Activated CD8-positive, alpha-beta memory T cell treated with anti-CD3 and anti-CD28 coated beads, Interleukin-2, amount 50 U/mL, for 1 hour (primary cell): ENCODE data around the gene GLUL.
"Not testable (repeated sequence)": the region's sequence is repeated elsewhere in the genome, so short reads cannot be mapped to it uniquely, and the experiment has no call there.

Source experiments
- DNase-seq: peaks from one replicate; pipeline ENCODE4 v3.0.0-alpha.2; 2020; ENCODE audit errors: extremely low read depth

GLUL gene

GRCh38 chr1:182394055-182394775 is 2.6 kb upstream of the GLUL start:
- DNase-seq = no peak

DNA sequence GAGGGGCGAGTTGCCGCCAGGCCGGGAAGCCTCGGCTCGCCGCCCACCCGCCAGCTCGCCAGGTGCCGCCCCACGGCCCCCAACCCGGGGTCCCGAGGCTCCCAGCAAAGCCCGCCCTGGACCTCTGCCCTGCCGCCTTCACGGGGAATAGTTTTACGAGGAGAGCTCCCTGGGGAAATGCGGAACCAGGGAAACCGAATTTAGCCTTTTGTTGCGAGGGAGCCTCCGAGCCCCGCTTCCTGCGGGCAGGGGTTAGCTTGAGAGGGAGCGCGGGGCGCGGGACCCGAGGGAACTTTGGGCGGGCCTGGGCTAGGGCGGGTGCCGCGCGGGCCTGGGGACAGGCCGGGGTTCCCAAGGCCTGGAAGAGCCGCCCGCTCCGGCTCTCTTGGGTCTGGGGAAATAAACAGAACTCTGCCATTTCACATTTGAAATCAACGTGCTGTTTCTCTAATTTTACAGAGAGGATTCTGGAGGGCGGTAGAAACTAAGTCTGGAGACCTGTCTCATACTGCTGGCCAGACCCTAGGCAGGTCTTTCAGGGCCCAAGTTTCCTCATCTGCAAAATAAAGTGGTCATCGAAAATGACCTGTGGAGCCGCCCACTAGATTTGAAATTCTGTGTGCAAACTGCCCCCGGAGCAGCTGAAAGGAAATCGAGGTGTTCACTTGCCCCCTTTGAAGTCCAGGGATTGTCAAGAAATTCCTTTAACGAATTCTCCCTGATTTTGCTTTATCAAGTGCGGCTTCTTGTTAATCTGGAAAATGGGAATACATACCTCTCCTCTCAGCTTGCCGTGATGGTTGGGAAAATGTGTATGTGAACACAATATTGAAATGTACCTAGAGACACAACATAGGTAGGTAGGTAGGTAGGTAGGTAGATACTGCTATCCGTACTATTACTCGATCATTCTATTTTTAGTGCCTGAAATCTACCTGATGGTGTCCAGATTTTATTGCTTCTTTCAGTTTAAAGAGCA is 749 bp upstream of the GLUL start:
- DNase-seq = no peak

GRCh38 chr1:182391028-182391361 is 595 bp downstream of the GLUL start:
- DNase-seq = no peak

DNA sequence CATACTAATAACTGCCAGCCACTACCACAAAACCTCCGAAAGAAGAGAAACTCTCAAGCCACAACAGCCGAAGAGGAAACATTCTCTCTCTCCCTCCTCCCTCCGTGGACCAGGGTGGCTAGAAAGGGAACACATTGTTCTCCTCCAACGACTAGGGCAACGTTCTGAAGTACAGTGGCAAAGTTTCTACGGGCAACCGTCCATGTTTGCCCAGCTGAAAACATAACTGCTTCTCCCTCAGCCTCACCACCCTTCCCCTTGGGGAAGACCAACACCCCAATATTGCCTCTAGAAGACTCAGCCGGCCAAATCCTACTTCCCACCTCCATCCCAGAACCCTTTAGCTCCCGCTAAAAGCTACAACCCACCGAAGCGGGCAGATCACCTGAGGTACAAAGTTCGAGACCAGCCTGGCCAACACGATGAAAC is 2.0 kb downstream of the GLUL start:
- DNase-seq = no peak

- DNase-seq = no peak
Observed at GRCh38 chr1:182388392-182389134, 3.0 kb downstream of the GLUL start.

- no peak for DNase-seq
Observed at GRCh38 chr1:182387566-182387965, 4.0 kb downstream of the GLUL start.

DNA sequence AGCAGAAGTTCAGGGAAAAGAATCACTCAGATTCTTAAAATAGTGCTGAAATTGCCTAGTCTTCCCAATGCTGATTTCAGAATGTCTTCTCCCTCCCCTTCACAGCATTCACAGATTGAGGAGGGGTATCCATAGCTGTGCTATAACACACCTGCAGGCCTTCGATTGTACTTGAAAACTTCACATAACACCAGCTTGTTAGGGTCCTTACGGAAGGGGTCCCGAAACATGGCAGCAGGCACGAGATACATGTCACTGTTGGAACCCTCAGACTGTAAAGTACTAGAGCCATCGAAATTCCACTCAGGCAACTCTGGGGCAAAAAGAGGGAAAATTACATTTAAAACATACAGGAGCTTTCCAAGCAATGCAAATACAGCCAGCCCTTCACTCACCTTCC is 4.6 kb downstream of the GLUL start:
- no peak for DNase-seq

DNA sequence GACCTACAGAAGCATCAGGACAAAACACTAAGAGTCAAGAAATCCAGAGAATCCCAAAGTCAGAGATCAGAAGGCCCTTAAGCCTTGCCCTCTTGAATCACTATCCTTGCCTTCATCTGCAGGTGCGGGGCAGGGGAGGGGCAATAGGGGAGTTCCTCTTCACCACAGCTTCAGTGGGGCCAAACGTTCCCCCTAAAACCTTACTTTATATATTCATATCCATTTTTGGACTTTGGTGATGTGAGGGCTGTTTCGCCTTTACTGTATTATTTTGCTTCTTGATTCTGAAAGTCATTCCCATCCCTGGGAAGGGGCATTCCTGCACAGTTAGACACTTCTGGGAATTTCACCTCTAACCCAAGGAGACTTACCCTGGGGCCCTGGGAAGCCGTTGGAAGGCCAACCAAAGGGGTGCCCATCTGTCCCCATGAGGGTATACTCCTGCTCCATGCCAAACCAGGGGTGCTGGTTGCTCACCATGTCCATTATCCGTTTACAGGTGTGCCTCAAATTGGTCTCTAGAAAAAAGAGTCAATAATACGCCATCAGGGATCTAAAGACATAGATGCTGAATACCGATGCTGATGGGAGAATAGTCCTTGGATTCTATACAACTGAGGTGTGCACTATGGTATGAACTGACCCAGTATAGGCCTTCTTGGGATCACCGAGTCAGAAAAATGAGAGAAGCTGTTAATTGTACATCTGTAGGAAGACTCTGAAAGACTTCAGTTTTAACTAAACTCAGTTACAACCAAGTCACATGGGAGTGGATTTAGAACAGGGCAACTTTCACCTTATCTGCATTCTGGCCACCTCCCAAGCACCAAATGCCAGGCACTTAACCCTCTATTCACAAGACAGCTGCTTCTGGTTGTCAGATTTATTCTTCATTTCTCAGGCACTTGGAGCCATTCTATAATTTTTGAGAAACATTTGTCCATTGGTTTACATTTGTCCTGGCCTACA is 5.4 kb downstream of the GLUL start:
- DNase-seq = no peak

GRCh38 chr1:182384387-182384960 is 7.1 kb downstream of the GLUL start:
- no peak for DNase-seq

DNA sequence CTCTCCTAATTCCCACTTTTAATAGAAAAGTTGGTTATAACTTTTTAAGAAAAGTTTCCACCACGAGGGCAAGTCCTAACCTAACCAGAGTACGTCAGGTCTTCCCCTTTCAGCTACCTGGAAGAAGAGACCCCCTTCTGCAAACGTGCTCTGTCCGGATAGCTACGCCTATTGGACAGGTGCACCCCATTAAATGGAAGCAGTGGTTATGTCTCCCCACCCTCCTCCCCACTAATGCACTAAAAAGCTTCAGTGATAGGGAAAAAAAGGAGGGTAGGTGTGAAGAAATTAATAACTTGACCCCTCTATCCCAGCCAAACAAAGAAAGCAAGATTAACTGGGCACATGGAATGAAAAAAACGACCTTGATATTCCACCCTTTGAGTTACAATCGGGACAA is 7.7 kb downstream of the GLUL start:
- DNase-seq = no peak

DNA sequence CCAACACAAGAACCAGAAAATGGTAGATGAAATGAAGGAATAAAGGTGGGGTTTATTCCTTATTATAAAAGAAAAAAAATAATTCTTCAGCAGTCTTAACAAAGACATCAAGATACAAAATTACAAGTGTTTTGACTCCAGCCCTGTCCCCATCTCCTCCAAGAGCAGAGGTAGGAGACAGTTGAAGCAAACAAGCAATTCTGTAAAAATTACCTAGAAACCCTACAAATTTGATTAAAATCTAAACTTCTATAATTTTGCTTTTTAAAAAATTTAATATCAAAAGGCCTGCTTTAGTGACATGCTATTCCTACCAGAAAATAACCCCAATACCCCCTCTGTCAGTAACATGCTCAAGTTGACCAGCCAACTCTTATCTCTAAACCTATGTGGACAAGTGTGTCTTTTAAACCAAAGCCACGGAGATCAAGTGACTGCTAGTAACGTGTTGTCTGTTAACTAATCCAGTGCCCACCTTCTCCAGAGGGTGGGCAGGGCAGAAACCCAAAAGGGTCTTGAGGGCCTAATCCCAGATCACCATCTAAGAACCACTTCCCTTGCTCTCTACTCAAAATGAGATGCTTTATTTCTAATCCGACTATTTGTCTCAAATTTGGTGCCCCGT is 8.4 kb downstream of the GLUL start:
- DNase-seq = no peak

DNA sequence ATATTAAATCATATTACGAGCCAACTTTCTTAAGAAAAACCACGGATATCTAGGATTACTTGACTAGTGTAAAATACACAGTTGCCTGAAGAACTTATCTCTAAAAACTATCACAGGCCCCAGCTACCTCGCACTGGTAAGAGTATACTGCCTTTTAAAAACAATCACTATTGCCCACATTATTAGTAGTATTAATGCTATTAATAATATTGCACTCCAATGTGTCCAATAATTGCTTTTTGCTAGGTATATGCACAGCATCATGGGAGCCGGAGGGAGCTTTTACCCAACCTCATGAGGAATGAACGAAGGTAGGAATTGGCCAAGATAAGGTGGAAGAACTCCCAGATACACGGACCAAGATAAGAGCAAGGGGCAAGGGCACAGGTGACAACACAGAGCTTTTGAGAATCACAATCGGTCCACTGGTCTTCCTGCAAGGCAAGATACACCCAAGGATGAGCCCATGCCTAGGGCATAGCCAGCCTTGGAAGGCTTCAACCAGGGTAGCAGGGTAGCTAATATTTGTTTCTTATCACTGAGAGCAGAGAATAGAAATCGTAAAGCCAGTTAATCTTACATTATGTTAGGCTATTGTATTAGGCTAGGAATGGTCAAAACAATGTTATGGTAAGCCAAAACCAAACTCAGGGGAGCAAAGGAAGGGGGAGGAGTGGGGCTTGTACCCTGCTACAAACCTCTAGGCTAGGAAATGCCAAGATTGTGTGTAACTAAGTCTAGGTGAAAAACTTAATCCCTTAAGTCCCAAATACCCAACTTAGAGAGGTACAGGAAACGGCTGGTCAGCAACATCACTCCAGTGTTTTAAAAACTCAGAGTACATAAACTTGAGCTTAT is 9.4 kb downstream of the GLUL start:
- no peak for DNase-seq

GRCh38 chr1:182380199-182380598 is 11.4 kb downstream of the GLUL start:
- DNase-seq = no peak

- not testable (repeated sequence) for DNase-seq
Observed at GRCh38 chr1:182379781-182380180, 11.8 kb downstream of the GLUL start.

DNA sequence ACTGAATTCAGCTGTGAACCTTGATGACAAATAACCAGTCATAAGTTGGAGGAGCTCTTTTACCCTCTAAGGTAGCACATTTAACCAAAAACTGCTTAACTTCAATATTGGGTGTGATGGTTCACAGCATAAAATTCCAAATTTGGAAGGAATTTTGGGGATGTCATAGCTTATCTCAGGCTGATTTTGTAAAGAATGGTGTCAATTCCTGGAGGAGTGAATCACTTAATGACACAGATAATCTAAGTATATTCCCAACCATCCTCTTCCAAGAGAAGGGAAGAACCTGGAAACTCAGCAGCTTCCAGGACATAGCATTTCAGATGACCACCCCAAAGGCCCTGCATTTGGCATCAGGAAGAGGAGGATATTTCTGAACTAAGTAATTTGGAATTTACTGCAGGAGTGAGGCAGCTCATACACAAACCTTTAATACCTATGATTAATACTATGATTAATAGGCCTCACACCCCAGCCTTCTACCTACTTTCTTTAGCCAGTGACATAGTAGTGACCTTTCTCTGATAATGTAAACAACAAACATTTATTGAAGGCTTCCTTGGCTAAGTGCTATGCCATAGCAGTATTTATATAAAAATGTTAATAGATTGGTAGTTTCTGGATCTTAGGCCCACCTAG is 14.5 kb downstream of the GLUL start:
- DNase-seq = no peak

GRCh38 chr1:182374101-182374834 is 17.3 kb downstream of the GLUL start:
- DNase-seq = no peak

DNA sequence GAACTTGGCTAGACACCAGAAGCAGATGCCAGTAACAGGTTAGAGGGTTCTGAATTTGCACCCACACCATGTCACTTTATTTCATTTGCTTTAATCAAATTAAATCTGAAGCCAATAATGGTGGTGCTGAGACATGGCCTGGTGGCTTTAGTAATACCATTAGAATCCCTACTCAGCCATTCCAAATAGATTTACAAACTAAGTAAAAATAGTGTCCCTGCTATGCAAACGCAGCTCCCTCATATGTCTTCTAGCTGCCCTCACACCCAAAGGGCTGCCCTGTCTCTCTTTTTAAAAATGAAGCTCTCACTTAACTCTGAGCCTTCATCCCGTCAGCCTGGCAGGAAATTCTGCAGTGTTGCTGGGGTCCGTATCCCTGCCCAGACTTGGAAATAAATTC is 21.1 kb downstream of the GLUL start:
- no peak for DNase-seq

DNA sequence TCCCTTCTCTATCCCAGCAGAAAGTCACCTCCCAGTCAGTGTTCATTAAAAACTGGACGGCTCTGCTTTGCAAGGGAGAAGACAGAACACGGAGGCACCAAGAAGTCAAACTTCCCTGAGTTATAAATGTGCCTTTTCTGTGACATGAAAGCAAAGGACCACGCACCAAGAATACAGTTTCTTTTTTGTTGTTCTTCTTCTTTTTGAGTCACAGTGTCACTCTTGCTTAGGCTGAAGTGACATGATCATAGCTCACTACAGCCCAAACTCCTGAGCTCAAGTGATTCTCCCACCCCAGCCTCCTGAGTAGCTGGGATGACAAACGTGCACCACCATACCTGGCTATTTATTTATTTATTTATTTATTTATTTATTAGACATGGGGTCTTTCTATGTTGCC is 22.7 kb downstream of the GLUL start:
- no peak for DNase-seq
